GM18870 (cell line): ENCODE measurements around the gene RBMS2.

Source experiments
- ATAC-seq: cut with Tn5 transposase; IDR thresholded peaks from one replicate; pipeline ENCODE4 v1.9.1; 2021; ENCODE audit warnings: moderate library complexity; ENCODE audit not compliant: unreplicated experiment

RBMS2 gene

GRCh38 chr12:56578983-56579546 is 57.4 kb downstream of the RBMS2 start:
- no peak for ATAC-seq

GRCh38 chr12:56581418-56582145 is 60.0 kb downstream of the RBMS2 start:
- no peak for ATAC-seq

DNA sequence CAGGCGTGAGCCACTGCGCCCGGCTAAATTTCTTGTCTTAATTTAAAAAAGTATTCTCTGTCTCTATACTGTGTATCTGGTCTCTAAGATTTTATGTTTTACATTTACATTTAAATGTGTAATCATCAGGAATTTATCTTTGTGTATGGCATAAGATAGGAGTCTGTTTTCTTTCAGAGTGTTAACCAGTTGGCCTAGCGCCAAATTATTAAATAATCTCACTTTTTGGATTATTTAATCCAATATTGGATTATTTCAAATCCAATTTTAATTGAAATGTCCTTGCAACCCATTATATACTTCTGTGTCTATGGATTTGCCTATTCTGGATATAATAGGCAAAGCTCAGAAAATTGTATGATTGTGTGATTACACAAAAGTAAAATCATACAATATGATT is 63.5 kb downstream of the RBMS2 start:
- ATAC-seq = no peak

- ATAC-seq = no peak
Observed at GRCh38 chr12:56589783-56590182, 68.2 kb downstream of the RBMS2 start.

- no peak for ATAC-seq
Observed at GRCh38 chr12:56590237-56590830, 68.7 kb downstream of the RBMS2 start.

DNA sequence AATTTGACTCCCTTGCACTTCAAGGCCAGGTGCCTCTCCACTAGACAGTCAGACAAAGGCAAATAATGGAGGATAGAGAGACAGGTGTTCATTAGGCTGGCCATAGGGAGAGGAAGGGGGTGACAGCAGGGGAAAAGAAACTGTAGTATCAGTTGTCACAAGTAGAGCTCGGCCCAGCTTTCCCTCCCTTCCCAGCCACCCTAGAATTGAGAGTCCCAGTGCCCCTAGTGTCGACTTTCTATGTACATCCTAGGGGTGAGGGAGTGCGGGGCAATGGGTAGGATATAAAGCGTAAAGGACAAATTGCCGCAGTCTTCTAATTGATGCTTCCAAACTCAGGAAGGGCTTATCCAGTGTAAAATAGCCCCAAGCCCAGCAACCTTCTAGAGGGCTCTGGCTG is 69.5 kb downstream of the RBMS2 start:
- ATAC-seq = no peak

GRCh38 chr12:56591961-56592360 is 70.3 kb downstream of the RBMS2 start:
- no peak for ATAC-seq

DNA sequence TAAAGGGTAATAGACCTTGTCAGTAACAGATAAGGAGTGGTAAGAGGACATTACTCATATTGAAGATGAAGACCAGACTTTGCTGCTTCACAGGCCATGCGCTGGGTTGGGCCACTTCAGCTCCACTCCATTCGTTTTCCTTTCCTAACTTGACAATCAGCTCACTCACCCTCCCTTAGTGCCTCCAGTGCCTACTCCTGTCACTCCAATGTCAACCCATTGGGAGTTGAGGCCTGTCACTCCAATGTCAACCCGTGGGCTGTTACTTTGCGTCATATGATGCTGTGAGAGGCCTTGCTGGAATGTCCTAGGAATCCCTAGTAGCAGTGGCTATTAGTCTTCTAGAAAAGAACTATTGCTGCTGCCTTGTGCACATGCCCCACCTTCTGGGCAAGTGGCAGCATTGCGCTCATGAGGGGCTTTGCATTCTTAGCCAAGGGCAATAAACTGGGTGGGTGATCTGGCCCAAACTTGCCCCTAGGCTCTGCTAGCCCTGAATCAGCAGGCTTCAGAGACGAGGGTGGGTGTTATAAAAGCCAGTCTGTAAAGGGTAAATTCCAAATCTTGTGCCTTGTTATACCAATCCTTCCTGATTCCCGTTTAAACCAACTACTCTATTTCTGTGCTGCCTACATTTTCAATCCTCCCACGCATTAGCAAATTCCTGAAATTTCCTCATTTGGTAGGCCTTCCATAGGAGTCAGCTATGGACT is 72.4 kb downstream of the RBMS2 start:
- ATAC-seq = no peak

DNA sequence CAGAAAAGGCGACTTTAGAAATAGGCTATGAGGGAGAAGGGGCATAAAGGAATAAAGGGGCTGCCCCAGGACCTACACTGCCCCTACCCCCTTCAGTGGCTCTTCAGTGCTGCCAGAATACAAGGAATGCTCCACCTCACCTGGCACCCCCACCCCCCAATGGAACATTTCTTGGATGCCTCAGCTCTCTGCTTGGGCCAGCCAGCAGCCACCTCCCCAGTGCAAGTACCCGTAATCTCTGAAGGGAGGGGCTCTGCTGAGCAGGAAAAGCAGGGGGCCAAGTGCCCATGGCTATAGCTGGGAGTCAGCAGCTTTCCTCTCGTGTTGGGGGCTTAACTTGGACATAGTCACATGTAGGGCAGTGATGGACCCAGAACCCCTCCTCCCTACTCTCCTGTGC is 75.2 kb downstream of the RBMS2 start:
- ATAC-seq = no peak

DNA sequence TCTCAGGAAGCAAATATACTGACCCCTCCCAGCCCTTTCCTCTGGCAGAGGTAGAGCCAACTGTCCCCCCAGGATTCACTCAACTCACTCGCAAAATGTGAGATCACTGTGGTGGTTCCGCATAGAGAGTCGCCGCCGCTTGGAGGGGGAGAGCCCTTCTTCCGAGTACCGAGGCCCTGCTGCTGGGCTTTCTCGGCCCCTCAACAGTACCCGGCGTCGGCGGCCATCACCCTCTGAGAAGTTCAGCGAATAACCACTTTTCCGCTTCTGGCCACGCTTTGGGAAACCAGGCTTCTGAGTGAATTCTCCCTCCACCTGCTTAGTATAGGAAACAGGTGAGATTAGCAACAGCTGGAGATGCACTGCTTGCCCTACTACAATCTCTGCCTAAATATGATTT is 77.4 kb downstream of the RBMS2 start:
- no peak for ATAC-seq

- ATAC-seq = no peak
Observed at GRCh38 chr12:56599797-56600196, 78.2 kb downstream of the RBMS2 start.

- ATAC-seq = no peak
Observed at GRCh38 chr12:56600753-56601152, 79.1 kb downstream of the RBMS2 start.

- no peak for ATAC-seq
Observed at GRCh38 chr12:56601503-56601902, 79.9 kb downstream of the RBMS2 start.

DNA sequence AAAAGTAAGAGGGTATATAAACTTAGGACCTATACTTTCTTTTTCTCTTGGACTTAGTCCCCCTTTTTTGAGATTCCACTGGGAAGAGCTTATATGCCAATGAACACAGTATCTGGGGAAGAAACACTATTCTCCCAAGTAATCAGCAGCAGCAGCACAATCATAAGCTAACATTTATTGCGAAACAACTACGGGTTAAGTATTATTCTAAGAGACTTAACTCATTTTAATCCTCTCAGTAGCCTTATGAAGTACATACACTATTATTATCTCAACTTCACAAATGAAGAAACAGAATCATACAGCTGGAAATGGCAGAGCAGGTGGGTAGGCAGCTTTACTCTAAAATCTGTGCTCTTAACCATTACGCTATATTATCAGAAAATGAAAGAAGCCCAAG is 80.6 kb downstream of the RBMS2 start:
- no peak for ATAC-seq

DNA sequence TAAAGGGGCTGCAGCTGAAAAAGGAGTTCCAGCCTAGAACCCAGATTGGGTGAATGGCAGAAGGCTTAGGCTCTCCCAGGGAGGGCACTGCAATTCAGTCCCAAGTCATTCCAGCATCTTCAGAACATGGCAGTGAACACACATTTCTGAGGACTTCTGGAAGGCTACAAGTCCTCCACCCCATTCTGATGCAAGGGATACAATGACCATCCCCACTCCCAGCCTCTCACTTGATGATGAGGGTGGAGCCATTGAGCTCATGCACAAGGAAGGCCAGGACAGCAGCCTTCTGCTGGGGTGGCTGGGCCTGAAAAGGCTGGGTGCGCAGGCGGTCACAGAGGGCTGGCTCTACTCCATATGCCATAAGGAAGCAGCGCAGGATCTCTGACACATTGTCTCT is 82.7 kb downstream of the RBMS2 start:
- ATAC-seq = no peak

DNA sequence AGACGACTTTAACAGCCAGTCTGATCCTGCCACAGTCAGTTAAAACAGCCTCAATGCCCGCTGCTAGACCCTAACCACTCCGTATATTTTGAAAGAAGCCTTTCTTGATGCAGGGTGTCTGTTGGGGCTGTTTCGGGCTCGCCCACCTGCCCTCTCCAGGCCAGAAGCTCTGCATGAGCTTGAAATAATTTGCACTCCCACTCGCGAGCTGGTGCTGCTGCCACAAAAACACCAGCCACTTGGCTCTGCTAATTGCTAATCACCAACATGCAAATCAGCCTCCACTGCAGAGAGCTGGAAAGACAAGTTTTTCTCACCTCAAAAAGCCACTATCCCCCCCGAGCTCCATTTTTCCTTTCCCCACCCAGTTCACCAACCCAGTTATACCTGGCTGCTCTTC is 93.0 kb downstream of the RBMS2 start:
- ATAC-seq = no peak

DNA sequence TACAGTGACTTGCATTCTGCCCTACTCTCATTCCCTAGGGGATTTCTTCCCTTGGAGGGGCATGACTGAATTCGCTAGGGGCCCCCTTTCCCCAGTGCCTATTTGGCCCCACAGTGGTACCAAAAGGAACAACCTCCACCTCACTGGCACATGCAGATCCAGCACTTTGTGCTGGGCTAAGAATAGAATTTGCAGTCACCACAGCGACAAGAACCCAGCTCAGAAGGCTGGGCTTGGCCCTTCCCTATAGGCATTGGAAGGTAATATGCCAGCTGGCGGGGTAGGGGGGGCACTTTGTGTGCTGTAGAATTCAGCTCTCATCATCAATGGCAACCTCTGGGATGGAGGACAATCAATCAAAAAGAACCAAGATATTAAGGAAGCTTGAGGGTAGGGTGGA is 94.6 kb downstream of the RBMS2 start:
- ATAC-seq = no peak

DNA sequence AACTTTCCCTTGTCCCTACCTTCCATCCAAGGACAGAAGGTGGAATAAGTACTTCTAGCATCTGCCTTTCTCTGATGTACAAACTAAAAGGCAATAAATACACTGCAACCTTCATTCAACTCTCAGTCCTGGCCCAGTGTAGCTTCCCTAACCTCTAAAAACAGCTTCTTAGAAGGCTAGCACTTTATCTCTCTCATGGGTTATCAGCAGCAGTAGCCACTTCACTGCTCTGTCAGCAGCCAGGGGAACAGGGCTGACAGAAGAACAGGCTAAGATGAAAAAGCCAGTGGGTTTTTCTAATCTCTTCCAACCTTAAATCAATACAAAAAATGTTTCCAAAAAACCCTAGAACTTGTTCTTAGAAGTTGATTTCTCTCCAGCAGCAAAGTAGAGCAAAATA is 95.3 kb downstream of the RBMS2 start:
- ATAC-seq = no peak

- no peak for ATAC-seq
Observed at GRCh38 chr12:56622535-56622934, 100.9 kb downstream of the RBMS2 start.

- no peak for ATAC-seq
Observed at GRCh38 chr12:56626701-56627100, 105.1 kb downstream of the RBMS2 start.

DNA sequence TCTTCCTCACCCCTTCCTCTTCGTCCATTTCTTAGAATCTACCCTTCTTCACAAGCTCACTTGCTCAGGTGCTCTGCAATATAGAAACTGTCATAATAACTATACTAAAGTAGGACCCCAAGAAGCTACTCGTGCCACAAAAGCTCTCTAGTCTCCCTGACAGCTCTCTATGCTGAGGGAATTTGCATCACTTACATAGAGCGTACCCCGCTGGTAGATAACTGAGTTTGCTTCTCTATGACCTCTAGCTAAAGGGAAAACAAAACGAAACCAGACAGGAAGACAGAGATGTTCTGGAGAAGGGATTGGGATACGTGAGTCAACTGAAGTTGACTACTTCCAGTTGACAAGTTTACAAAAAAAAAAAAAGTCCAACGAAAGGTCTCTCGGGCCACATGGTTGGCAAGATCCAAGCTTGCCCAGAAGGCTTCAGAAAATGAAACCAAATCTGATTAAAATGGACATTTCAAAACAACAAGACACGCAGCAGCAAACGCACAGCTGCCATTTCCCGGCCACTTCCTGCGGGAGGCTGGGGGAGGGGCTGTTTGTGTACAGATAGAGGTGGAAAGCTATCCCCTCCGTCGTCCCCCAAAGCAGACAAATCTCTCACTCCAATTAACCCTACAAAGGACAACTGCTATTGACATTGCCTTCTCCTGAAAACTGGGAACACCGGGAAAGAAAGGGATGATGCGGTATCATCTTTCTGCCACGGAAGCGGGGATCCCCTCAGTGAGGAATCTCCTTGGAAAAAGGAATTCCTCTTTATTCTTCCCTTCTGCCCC is 107.2 kb downstream of the RBMS2 start:
- ATAC-seq = no peak
